Measurements from ENCODE around the gene ANKRD12.
A peak's percentile ranks its signal among the peaks of the same experiment; 100 is the strongest.

The ANKRD12 gene

DNA sequence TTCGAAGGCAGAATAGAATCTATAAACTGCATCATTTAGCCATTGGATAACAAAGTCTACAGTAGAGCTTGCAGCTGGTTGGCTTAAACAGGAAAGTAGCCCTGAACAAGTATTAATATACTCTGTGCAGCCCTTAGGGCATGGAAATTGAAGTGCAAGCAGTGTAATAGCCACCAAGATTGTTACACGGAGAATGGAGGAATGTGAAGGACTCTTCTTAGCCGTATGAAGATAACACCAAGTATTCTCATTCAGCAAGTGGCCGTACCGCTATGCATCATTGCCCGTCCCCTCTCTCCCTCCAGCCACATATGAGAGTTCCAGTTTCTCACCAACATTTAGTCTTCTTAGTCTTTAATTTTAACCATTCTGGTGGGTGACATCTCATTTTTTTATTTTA, 40.5 kb downstream of the ANKRD12 start:
- Histone ChIP-seq H3K36me3 (ENCODE audit: control insufficient read depth in 2 of 2, insufficient read depth in 1 of 2, low read length in 2 of 2) (no peaks in the 10 kb centered on the region), H3K4me1 (ENCODE audit: control insufficient read depth, insufficient read depth, low read length) (no peaks in the 10 kb centered on the region), H3K4me3 (ENCODE audit: low read depth, low read length) (no peak overlapping the region), H3K27ac (ENCODE audit: extremely low read depth, low read depth, low read length) (no peak overlapping the region), H3K9me3 (ENCODE audit: control insufficient read depth, insufficient read depth, low read depth, low read length) (no peaks in the 10 kb centered on the region)
- ChIA-PET CTCF (no interaction called here), POLR2A (no interaction called here)
- TF ChIP-seq ZBTB20 (tag by site-specific recombination; IDR thresholded peaks at IDR 0.05) (0 out of 2 replicates have a peak, but pooled peaks have one; percentile 23), ZNF561 (tag by site-specific recombination; IDR thresholded peaks at IDR 0.05; ENCODE audit: borderline replicate concordance) (no peak)

DNA sequence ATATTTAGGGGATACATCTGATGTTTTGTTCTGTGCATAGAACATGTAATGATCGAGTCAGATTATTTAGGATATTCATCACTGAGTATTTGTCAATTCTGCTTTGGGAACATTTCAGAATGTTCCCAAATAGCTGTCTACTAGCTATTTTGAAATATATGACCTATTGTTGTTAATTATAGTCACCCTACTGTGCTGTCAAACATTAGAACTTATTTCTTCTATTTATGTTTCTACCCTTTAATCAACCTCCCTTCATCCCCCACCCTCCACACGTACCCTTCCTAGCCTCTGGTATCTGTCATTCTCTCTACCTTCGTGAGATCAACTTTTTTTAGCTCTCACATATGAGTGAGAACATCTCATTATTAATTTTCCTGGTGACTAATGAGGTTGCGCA, 40.9 kb downstream of the ANKRD12 start:
- CTCF ChIA-PET, result interaction anchor here (0.6 kb wide), 1 partner anchor 1287 kb away, joined by 3 read pairs; no protein-coding TSS in a partner anchor

DNA sequence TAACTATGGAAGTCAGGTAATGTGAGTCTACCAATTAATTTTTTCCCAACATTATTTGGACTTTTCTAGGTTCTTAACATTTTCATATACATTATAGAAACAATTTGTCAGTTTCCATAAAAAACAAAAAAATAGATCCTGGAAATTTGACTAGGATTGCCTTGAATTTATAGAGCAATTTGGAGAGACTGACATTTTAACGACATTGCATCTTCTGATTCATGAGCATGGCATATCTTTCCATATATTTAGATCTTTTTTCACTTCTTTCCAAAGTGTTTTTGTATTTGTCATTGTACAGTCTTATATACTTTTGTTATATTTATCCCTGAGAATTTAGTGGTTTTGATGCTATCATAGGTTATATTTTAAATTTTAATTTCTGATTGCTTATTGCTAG, 42.0 kb downstream of the ANKRD12 start:
- POLR2A ChIA-PET, result no interaction called here

More for the DNA sequence above, 40.9 kb downstream of the ANKRD12 start:
- POLR2A ChIA-PET, result no interaction called here
- Histone ChIP-seq H3K27ac (ENCODE audit: extremely low read depth, low read depth, low read length) (no peak overlapping the region), H3K9me3 (ENCODE audit: control insufficient read depth, insufficient read depth, low read depth, low read length) (no peaks in the 10 kb centered on the region), H3K4me1 (ENCODE audit: control insufficient read depth, insufficient read depth, low read length) (no peaks in the 10 kb centered on the region), H3K36me3 (ENCODE audit: control insufficient read depth in 2 of 2, insufficient read depth in 1 of 2, low read length in 2 of 2) (no peaks in the 10 kb centered on the region), H3K4me3 (ENCODE audit: low read depth, low read length) (no peak overlapping the region)
- TF ChIP-seq ZNF112 (tag by site-specific recombination; IDR thresholded peaks at IDR 0.05) (no peak), ZSCAN16 (tag by site-specific recombination; IDR thresholded peaks at IDR 0.05) (no peak)

More for the DNA sequence above, 42.0 kb downstream of the ANKRD12 start:
- Histone ChIP-seq H3K4me1 (ENCODE audit: control insufficient read depth, insufficient read depth, low read length) (no peaks in the 10 kb centered on the region), H3K27ac (ENCODE audit: extremely low read depth, low read depth, low read length) (no peak overlapping the region), H3K36me3 (ENCODE audit: control insufficient read depth in 2 of 2, insufficient read depth in 1 of 2, low read length in 2 of 2) (no peaks in the 10 kb centered on the region), H3K4me3 (ENCODE audit: low read depth, low read length) (no peak overlapping the region), H3K9me3 (ENCODE audit: control insufficient read depth, insufficient read depth, low read depth, low read length) (no peaks in the 10 kb centered on the region)
- TF ChIP-seq, protein P1, sequence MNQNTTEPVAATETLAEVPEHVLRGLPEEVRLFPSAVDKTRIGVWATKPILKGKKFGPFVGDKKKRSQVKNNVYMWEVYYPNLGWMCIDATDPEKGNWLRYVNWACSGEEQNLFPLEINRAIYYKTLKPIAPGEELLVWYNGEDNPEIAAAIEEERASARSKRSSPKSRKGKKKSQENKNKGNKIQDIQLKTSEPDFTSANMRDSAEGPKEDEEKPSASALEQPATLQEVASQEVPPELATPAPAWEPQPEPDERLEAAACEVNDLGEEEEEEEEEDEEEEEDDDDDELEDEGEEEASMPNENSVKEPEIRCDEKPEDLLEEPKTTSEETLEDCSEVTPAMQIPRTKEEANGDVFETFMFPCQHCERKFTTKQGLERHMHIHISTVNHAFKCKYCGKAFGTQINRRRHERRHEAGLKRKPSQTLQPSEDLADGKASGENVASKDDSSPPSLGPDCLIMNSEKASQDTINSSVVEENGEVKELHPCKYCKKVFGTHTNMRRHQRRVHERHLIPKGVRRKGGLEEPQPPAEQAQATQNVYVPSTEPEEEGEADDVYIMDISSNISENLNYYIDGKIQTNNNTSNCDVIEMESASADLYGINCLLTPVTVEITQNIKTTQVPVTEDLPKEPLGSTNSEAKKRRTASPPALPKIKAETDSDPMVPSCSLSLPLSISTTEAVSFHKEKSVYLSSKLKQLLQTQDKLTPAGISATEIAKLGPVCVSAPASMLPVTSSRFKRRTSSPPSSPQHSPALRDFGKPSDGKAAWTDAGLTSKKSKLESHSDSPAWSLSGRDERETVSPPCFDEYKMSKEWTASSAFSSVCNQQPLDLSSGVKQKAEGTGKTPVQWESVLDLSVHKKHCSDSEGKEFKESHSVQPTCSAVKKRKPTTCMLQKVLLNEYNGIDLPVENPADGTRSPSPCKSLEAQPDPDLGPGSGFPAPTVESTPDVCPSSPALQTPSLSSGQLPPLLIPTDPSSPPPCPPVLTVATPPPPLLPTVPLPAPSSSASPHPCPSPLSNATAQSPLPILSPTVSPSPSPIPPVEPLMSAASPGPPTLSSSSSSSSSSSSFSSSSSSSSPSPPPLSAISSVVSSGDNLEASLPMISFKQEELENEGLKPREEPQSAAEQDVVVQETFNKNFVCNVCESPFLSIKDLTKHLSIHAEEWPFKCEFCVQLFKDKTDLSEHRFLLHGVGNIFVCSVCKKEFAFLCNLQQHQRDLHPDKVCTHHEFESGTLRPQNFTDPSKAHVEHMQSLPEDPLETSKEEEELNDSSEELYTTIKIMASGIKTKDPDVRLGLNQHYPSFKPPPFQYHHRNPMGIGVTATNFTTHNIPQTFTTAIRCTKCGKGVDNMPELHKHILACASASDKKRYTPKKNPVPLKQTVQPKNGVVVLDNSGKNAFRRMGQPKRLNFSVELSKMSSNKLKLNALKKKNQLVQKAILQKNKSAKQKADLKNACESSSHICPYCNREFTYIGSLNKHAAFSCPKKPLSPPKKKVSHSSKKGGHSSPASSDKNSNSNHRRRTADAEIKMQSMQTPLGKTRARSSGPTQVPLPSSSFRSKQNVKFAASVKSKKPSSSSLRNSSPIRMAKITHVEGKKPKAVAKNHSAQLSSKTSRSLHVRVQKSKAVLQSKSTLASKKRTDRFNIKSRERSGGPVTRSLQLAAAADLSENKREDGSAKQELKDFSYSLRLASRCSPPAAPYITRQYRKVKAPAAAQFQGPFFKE (tag by site-specific recombination; IDR thresholded peaks at IDR 0.05; ENCODE audit: borderline replicate concordance), result no peak
- TF ChIP-seq, protein P2, sequence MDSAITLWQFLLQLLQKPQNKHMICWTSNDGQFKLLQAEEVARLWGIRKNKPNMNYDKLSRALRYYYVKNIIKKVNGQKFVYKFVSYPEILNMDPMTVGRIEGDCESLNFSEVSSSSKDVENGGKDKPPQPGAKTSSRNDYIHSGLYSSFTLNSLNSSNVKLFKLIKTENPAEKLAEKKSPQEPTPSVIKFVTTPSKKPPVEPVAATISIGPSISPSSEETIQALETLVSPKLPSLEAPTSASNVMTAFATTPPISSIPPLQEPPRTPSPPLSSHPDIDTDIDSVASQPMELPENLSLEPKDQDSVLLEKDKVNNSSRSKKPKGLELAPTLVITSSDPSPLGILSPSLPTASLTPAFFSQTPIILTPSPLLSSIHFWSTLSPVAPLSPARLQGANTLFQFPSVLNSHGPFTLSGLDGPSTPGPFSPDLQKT (IDR thresholded peaks at IDR 0.05; ENCODE audit: borderline replicate concordance, low read depth, low read length), result no peak
- no peak for TF ChIP-seq ZEB2 (tag by site-specific recombination; IDR thresholded peaks at IDR 0.05)
- no peak for TF ChIP-seq MYNN (tag by site-specific recombination; IDR thresholded peaks at IDR 0.05; ENCODE audit: borderline replicate concordance)
- TF ChIP-seq EGR2 (tag by site-specific recombination; IDR thresholded peaks at IDR 0.05; ENCODE audit: low read depth), result no peak
- no peak for TF ChIP-seq WT1 (tag by site-specific recombination; IDR thresholded peaks at IDR 0.05)
- TF ChIP-seq ZXDB (tag by site-specific recombination; IDR thresholded peaks at IDR 0.05), result no peak
- TF ChIP-seq ZNF394 (tag by site-specific recombination; IDR thresholded peaks at IDR 0.05; ENCODE audit: borderline replicate concordance), result no peak
- CTCF ChIA-PET, result no interaction called here

Data from HEK293 (cell line).